ENCODE data around the gene HS3ST4.
"Not testable (repeated sequence)": the region's sequence is repeated elsewhere in the genome, so short reads cannot be mapped to it uniquely, and the experiment has no call there.

HS3ST4 gene

GRCh38 chr16:26019381-26020242 is 327.9 kb downstream of the HS3ST4 start:
- intact Hi-C loops (cut with DNase I; ENCODE audit: low total_unique reads): no loop called here
- no peak for TF ChIP-seq CTCF (IDR thresholded peaks at IDR 0.05)
- H3K27ac ChIP-seq: no peak overlapping the region

GRCh38 chr16:26026709-26027450 is 335.1 kb downstream of the HS3ST4 start:
- intact Hi-C loops (cut with DNase I; ENCODE audit: low total_unique reads): no loop called here

More at GRCh38 chr16:26019381-26020242, 327.9 kb downstream of the HS3ST4 start:
- Histone ChIP-seq H3K27me3 (no peaks in the 10 kb centered on the region), H3K4me1 (no peaks in the 10 kb centered on the region), H3K36me3 (no peaks in the 10 kb centered on the region), H3K9me3 (peaks cover 8 to 16% (median 9%) of the 10 kb centered on the region in 3 donors), H3K4me3 (no peak overlapping the region)
- DNase-seq: no peak

GRCh38 chr16:26031286-26031685 is 339.5 kb downstream of the HS3ST4 start:
- Histone ChIP-seq H3K4me1 (no peaks in the 10 kb centered on the region), H3K27me3 (no peaks in the 10 kb centered on the region), H3K27ac (no peak overlapping the region), H3K36me3 (no peaks in the 10 kb centered on the region), H3K9me3 (no peaks in the 10 kb centered on the region), H3K4me3 (no peak overlapping the region)
- intact Hi-C loops (cut with DNase I; ENCODE audit: low total_unique reads): loop anchor here (10.0 kb wide), 1 partner anchor 56 kb away; no protein-coding TSS in a partner anchor
- no peak for DNase-seq
- no peak for TF ChIP-seq CTCF (IDR thresholded peaks at IDR 0.05)

More at GRCh38 chr16:26026709-26027450, 335.1 kb downstream of the HS3ST4 start:
- Histone ChIP-seq H3K4me1 (no peaks in the 10 kb centered on the region), H3K27ac (no peak overlapping the region), H3K36me3 (no peaks in the 10 kb centered on the region), H3K4me3 (no peak overlapping the region), H3K9me3 (no peaks in the 10 kb centered on the region), H3K27me3 (no peaks in the 10 kb centered on the region)
- TF ChIP-seq CTCF (IDR thresholded peaks at IDR 0.05): no peak
- DNase-seq: no peak

- H3K4me3 ChIP-seq, H3K27me3 ChIP-seq, H3K27ac ChIP-seq, DNase-seq, H3K9me3 ChIP-seq, H3K4me1 ChIP-seq, H3K36me3 ChIP-seq: not testable (repeated sequence)
- intact Hi-C loops (cut with DNase I; ENCODE audit: low total_unique reads): loop anchor here (10.0 kb wide), 1 partner anchor 58 kb away; no protein-coding TSS in a partner anchor
Measured at GRCh38 chr16:26032661-26033060, 340.9 kb downstream of the HS3ST4 start.

GRCh38 chr16:26041952-26042668 is 350.4 kb downstream of the HS3ST4 start:
- Histone ChIP-seq H3K36me3 (no peaks in the 10 kb centered on the region), H3K4me3 (no peak overlapping the region), H3K27ac (no peak overlapping the region), H3K27me3 (no peaks in the 10 kb centered on the region), H3K4me1 (no peaks in the 10 kb centered on the region), H3K9me3 (no peaks in the 10 kb centered on the region)
- no peak for DNase-seq
- intact Hi-C loops (cut with DNase I; ENCODE audit: low total_unique reads): no loop called here
- no peak for TF ChIP-seq CTCF (IDR thresholded peaks at IDR 0.05)

Data from tibial artery (tissue), 4 donors.